ENCODE measurements around the gene ARHGAP22. TPM values are rescaled to one million over a fixed set of nuclear protein-coding genes. Genes with fewer than 3 reads are reported as not detected.

The ARHGAP22 gene
- total and polyA plus RNA-seq, 2 of the 4 experiments (the other 2 are of a cell fraction) = 28.3 to 30.2 TPM

- Histone ChIP-seq H3K9me1 (ENCODE audit: insufficient read depth, low read length) (peaks cover 12% of the 10 kb centered on the region; the same call in 1 of the 2 replicates), H3K56ac (ENCODE audit: extremely low read depth, insufficient read depth, low read length) (no peak overlapping the region), H3K18ac (ENCODE audit: low read depth, low read length) (no peak overlapping the region), H3K27me3 (ENCODE audit: control insufficient read depth, insufficient read depth, low read length) (no peaks in the 10 kb centered on the region), H3K4me1 (ENCODE audit: control insufficient read depth, insufficient read depth, low read length) (peaks cover 13% of the 10 kb centered on the region), H2BK120ac (ENCODE audit: low read depth, low read length) (no peak overlapping the region), H3K9ac (ENCODE audit: low read depth, low read length) (no peak overlapping the region), H2BK15ac (ENCODE audit: low read depth, low read length) (no peak overlapping the region), H3K36me3 (ENCODE audit: control insufficient read depth, insufficient read depth, low read length) (no peaks in the 10 kb centered on the region), H4K8ac (ENCODE audit: low read depth in 2 of 2, low read length in 2 of 2) (no peak overlapping the region), H3K14ac (replicated peaks; ENCODE audit: low read depth, low read length) (no peak overlapping the region), H3K4ac (ENCODE audit: low read depth, low read length) (no peak overlapping the region), H3K9me3 (ENCODE audit: control insufficient read depth, insufficient read depth, low read length) (no peaks in the 10 kb centered on the region), H4K20me1 (ENCODE audit: insufficient read depth, low read length) (peaks cover 29% of the 10 kb centered on the region), H3K27ac (ENCODE audit: insufficient read depth, low read length) (no peak overlapping the region), H2BK20ac (ENCODE audit: low read depth, low read length) (no peak overlapping the region), H4K5ac (ENCODE audit: low read depth, low read length) (no peak overlapping the region), H2AK9ac (replicated peaks; ENCODE audit: low read depth, low read length, poor library complexity) (no peak overlapping the region), H2AK5ac (ENCODE audit: low read depth, low read length) (no peak overlapping the region), H4K91ac (ENCODE audit: insufficient read depth, low read depth, low read length) (no peak overlapping the region), H2AFZ (replicated peaks; ENCODE audit: low read length, poor library complexity) (no peak overlapping the region), H3K4me2 (ENCODE audit: low read depth, low read length) (no peak overlapping the region), H2BK5ac (ENCODE audit: low read depth, low read length, poor library complexity, severe bottlenecking) (no peak overlapping the region), H3K79me1 (ENCODE audit: low read depth in 1 of 2, low read length in 2 of 2) (peaks cover 7 to 85% of the 10 kb centered on the region in 2 experiments; a peak in 2 of 4 replicates), H3K23ac (ENCODE audit: low read depth, low read length) (no peak overlapping the region), H3K4me3 (ENCODE audit: insufficient read depth, low read depth, low read length) (no peak overlapping the region)
- intact Hi-C loops (cut with micrococcal nuclease) (no loop called here), in situ Hi-C loops (cut with MboI; ENCODE audit: low sequenced_read_pairs) (no loop called here), dilution Hi-C loops (cut with HindIII; ENCODE audit: low sequenced_read_pairs, unreplicated experiment) (no loop called here)
- no CpG with 5 or more reads among the region's 2 CpGs for WGBS, 2 experiments (ENCODE audit: extremely low coverage in 2 of 2, insufficient read length in 1 of 2)
- TF ChIP-seq POLR2A (IDR thresholded peaks at IDR 0.05; ENCODE audit: low read depth, low read length) (no peak), ELK1 (IDR thresholded peaks at IDR 0.05; ENCODE audit: borderline replicate concordance, low read depth, low read length) (no peak), RAD21 (IDR thresholded peaks at IDR 0.05; ENCODE audit: low read length) (no peak), BHLHE40 (IDR thresholded peaks at IDR 0.05; ENCODE audit: low read depth, low read length) (no peak), MAZ (IDR thresholded peaks at IDR 0.05; ENCODE audit: borderline replicate concordance, low read depth, low read length) (no peak), MXI1 (IDR thresholded peaks at IDR 0.05; ENCODE audit: borderline replicate concordance, low read depth, low read length) (no peak), CHD1 (IDR thresholded peaks at IDR 0.05; ENCODE audit: low read depth, low read length) (no peak), NFE2L2 (IDR thresholded peaks at IDR 0.05; ENCODE audit: low read depth, low read length) (no peak), CEBPB (IDR thresholded peaks at IDR 0.05; ENCODE audit: low read depth, low read length) (no peak), RCOR1 (IDR thresholded peaks at IDR 0.05; ENCODE audit: insufficient replicate concordance, low read length) (no peak), FOS (IDR thresholded peaks at IDR 0.05; ENCODE audit: low read depth, low read length) (no peak), SMC3 (IDR thresholded peaks at IDR 0.05; ENCODE audit: low read depth, low read length) (no peak), MAFK (IDR thresholded peaks at IDR 0.05; ENCODE audit: low read depth, low read length) (no peak), RFX5 (IDR thresholded peaks at IDR 0.05; ENCODE audit: low read depth, low read length) (no peak)
- TF ChIP-seq, protein P1, sequence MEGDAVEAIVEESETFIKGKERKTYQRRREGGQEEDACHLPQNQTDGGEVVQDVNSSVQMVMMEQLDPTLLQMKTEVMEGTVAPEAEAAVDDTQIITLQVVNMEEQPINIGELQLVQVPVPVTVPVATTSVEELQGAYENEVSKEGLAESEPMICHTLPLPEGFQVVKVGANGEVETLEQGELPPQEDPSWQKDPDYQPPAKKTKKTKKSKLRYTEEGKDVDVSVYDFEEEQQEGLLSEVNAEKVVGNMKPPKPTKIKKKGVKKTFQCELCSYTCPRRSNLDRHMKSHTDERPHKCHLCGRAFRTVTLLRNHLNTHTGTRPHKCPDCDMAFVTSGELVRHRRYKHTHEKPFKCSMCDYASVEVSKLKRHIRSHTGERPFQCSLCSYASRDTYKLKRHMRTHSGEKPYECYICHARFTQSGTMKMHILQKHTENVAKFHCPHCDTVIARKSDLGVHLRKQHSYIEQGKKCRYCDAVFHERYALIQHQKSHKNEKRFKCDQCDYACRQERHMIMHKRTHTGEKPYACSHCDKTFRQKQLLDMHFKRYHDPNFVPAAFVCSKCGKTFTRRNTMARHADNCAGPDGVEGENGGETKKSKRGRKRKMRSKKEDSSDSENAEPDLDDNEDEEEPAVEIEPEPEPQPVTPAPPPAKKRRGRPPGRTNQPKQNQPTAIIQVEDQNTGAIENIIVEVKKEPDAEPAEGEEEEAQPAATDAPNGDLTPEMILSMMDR (conservative IDR thresholded peaks at IDR 0.05; ENCODE audit: low read depth, low read length) = no peak
- TF ChIP-seq, protein P2, sequence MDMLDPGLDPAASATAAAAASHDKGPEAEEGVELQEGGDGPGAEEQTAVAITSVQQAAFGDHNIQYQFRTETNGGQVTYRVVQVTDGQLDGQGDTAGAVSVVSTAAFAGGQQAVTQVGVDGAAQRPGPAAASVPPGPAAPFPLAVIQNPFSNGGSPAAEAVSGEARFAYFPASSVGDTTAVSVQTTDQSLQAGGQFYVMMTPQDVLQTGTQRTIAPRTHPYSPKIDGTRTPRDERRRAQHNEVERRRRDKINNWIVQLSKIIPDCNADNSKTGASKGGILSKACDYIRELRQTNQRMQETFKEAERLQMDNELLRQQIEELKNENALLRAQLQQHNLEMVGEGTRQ (IDR thresholded peaks at IDR 0.05; ENCODE audit: low read depth, low read length) = no peak
- DNase-seq = no peak
- BruUV-seq (replicated peaks) = no TSS peak
- ChIA-PET POLR2A (ENCODE audit: unreplicated experiment) (no interaction called here), CTCF (no interaction called here)
- ATAC-seq (ENCODE audit: low read depth) = no peak
These were observed 144.7 kb downstream of the ARHGAP22 start for GRCh38 chr10:48460182-48460581.

Measured in IMR-90 (cell line).